GM19025 (cell line): Measurements from ENCODE around the gene MICAL2.

Experiments
- ATAC-seq: cut with Tn5 transposase; IDR thresholded peaks from one replicate; pipeline ENCODE4 v1.9.1; 2021; ENCODE audit warnings: mild to moderate bottlenecking, low read depth, moderate library complexity; ENCODE audit not compliant: unreplicated experiment

The MICAL2 gene

GRCh38 chr11:12260731-12261521 lies 150.5 kb downstream of the MICAL2 start:
- no peak for ATAC-seq

GRCh38 chr11:12261551-12261950 lies 151.2 kb downstream of the MICAL2 start:
- ATAC-seq: no peak

DNA sequence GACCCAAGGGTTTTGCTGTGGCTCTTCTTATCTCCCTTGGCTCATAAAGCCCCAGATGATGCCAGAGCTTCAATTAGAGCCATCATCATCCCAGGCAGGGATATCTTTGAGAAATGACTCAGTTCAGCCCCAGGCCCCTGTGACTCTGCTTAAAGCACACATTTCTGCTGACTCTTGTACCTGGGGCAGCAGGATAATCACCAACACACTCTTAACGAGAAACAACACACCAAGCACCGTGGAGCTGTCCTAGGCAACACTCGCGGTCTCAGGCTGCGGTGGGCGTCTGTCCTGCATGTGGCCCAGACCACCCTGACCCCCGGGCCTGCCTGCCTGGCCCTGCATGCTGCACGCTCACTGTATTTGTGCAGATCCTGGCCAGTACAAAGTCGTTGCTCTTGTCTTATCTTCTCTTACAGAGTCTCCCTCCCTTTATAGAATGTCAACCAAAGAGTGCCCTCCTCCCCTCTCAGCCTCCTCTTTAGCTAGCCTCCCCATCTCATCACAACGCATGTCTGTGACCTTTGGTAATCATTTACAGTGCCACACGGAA lies 152.8 kb downstream of the MICAL2 start:
- ATAC-seq: no peak

- no peak for ATAC-seq
These were observed 154.0 kb downstream of the MICAL2 start for GRCh38 chr11:12264361-12264760.

GRCh38 chr11:12266132-12266531 lies 155.7 kb downstream of the MICAL2 start:
- no peak for ATAC-seq

DNA sequence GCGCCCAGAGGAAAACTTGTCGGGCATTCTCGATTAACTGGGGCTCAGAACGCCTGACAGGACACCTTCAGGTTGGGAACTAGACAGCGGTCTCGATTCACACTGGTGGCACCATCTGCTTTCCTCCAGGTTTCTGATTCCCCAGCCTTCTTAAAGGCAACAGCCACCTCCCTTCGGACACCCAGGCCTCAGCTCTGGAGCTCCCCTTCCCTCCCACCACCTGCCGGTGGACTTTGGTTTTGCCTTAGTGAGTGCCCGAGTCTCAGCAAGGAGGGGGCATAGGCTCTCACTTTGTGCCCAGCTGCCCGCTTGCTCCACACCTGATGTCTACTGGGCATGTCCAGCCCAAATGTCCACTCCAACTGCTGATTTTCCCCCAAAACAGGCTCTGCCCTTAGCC lies 156.6 kb downstream of the MICAL2 start:
- no peak for ATAC-seq

DNA sequence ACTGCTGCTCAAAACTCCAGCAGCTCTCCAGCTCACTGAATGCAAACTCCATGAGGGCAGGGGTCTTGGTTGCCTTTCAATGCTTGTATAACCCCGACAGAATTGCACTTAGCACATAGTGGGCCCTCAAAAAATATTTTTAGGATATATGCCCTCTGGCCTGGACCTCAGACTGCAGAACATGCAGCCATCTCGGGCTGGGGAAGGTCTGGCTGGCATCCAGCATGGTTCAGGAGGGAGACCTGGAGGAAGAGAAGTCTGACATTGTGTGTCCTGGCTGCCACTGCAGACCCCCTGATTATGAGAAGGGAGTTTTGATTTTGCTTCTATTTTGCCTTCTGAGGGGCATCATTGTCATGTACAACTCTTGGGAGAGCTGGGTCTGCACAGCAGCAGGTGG lies 157.5 kb downstream of the MICAL2 start:
- no peak for ATAC-seq

- no peak for ATAC-seq
These were observed 158.7 kb downstream of the MICAL2 start for GRCh38 chr11:12269104-12269441.

GRCh38 chr11:12269446-12270214 lies 159.2 kb downstream of the MICAL2 start:
- ATAC-seq: no peak

- ATAC-seq: no peak
These were observed 159.9 kb downstream of the MICAL2 start for GRCh38 chr11:12270215-12270797.

- no peak for ATAC-seq
These were observed 160.4 kb downstream of the MICAL2 start for GRCh38 chr11:12270817-12271216.

- no peak for ATAC-seq
These were observed 160.9 kb downstream of the MICAL2 start for GRCh38 chr11:12271241-12271640.

- no peak for ATAC-seq
These were observed 161.5 kb downstream of the MICAL2 start for GRCh38 chr11:12271826-12272366.

GRCh38 chr11:12272821-12273617 lies 162.6 kb downstream of the MICAL2 start:
- ATAC-seq: no peak

DNA sequence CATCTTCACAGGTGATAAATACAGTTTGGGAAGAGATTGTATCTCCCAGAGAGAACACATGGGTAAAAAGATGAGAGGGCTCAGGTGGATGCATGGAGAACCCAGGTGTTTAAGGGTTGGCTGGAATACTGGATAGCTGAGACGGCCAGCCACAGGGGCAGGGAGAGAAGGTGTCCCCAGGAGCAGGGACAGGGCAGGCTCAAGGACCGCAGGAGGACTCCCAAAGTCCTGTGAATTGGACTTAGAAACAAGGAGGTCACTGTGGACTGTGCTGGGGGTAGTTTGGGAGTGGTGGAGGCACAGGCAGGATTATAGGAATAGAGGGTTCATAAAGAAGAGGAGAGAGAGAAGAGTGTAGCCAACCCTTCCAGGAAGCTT lies 163.2 kb downstream of the MICAL2 start:
- no peak for ATAC-seq

GRCh38 chr11:12274056-12274455 lies 163.7 kb downstream of the MICAL2 start:
- ATAC-seq: no peak

- no peak for ATAC-seq
These were observed 164.3 kb downstream of the MICAL2 start for GRCh38 chr11:12274558-12275197.

DNA sequence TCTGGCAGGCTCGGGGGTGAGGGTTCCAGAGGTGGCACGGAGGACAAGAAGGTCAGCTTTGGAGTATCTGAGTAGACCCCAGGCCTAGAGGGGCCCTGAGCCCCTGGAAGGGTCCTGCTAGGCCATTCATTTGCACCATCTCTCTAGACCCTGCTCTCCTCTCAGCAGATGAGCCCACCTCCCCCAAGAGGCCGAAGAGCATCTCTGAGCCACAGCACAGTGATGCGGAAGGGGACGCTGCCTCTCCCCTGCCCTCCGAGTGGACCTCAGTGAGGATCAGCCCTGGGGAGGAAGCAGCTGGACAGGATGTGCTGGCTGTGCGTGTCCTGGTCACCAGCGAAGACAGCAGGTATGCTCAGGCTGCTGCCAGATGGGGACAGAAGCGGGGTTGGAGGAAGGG lies 165.4 kb downstream of the MICAL2 start:
- no peak for ATAC-seq

GRCh38 chr11:12276356-12276755 lies 166.0 kb downstream of the MICAL2 start:
- no peak for ATAC-seq
